Neutrophil (primary cell): ENCODE results near the gene PBX2.

Experiments used
- H3K27ac ChIP-seq: fragments of 200-600 bp; sonication (generic); 2 replicates; pipeline ENCODE4 v1.5.1; 2016; ENCODE audit warnings: mild to moderate bottlenecking, moderate library complexity
- H3K27me3 ChIP-seq: fragments of 200-600 bp; sonication (generic); 2 replicates; pipeline ENCODE4 v1.6.0; 2016; ENCODE audit warnings: mild to moderate bottlenecking
- H3K36me3 ChIP-seq: fragments of 200-600 bp; sonication (generic); 2 replicates; pipeline ENCODE4 v1.5.1; 2017
- H3K4me1 ChIP-seq, 2 experiments: fragments of 200-600 bp in 1 of 2; sonication (generic) in 1 of 2; 1 replicate in 1 of 2; 2 replicates in 1 of 2; pipeline versions ENCODE4 v1.5.1 to v1.6.1; 2013 to 2016; ENCODE audit warnings: low read depth in 1 of 2, low read length in 1 of 2, mild to moderate bottlenecking in 1 of 2, moderate library complexity in 1 of 2; ENCODE audit not compliant: control insufficient read depth in 1 of 2, insufficient read depth in 1 of 2
- H3K4me3 ChIP-seq, 2 experiments: fragments of 200-600 bp in 1 of 2; sonication (generic) in 1 of 2; 1 replicate in 1 of 2; 2 replicates in 1 of 2; pipeline ENCODE4 v1.5.1; 2013 to 2016; ENCODE audit warnings: low read depth in 1 of 2, low read length in 1 of 2, mild to moderate bottlenecking in 1 of 2, moderate library complexity in 1 of 2
- H3K9me3 ChIP-seq: fragments of 200-600 bp; sonication (generic); 2 replicates; pipeline ENCODE4 v1.5.1; 2016
- TF ChIP-seq, protein P1 (sequence below): fragments of 200-600 bp; sonication (generic); IDR thresholded peaks from 2 replicates; pipeline ENCODE4 v1.5.1; 2016; ENCODE audit warnings: antibody characterized with exemption

Gene PBX2

GRCh38 chr6:32163559-32164258, 26.3 kb downstream of the PBX2 start:
- peaks cover 18% of the 10 kb centered on the region for H3K36me3 ChIP-seq
- no peaks in the 10 kb centered on the region for H3K9me3 ChIP-seq
- TF ChIP-seq, protein P1, sequence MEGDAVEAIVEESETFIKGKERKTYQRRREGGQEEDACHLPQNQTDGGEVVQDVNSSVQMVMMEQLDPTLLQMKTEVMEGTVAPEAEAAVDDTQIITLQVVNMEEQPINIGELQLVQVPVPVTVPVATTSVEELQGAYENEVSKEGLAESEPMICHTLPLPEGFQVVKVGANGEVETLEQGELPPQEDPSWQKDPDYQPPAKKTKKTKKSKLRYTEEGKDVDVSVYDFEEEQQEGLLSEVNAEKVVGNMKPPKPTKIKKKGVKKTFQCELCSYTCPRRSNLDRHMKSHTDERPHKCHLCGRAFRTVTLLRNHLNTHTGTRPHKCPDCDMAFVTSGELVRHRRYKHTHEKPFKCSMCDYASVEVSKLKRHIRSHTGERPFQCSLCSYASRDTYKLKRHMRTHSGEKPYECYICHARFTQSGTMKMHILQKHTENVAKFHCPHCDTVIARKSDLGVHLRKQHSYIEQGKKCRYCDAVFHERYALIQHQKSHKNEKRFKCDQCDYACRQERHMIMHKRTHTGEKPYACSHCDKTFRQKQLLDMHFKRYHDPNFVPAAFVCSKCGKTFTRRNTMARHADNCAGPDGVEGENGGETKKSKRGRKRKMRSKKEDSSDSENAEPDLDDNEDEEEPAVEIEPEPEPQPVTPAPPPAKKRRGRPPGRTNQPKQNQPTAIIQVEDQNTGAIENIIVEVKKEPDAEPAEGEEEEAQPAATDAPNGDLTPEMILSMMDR = no peak
- H3K4me1 ChIP-seq = no peaks in the 10 kb centered on the region
- no peak overlapping the region for H3K4me3 ChIP-seq
- no peak overlapping the region for H3K27ac ChIP-seq
- H3K27me3 ChIP-seq = no peaks in the 10 kb centered on the region

DNA sequence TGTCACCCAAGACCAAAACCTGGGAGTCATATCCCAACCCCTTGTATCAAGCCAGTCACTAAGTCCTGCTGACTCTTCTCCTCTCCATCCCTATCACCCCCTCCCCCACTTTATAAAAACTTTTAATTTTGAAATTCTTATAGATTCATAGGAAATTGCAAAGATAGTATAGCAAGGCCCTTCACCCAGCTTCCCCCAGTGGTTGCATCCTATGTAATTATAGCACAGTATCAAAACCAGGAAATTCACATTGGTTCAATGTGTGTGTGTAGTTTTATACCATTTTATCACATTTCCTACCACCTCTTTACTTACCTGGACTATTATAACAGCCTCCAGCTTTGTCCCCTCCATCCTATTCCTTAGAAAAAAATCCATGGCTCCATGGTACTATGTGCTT, 31.9 kb downstream of the PBX2 start:
- Histone ChIP-seq H3K27me3 (peaks cover 23% of the 10 kb centered on the region), H3K36me3 (no peaks in the 10 kb centered on the region), H3K27ac (no peak overlapping the region), H3K4me3 (no peak overlapping the region), H3K9me3 (no peaks in the 10 kb centered on the region), H3K4me1 (peaks cover 15 to 17% of the 10 kb centered on the region in 2 experiments)
- TF ChIP-seq, protein P1 = no peak

- peaks cover 15 to 17% of the 10 kb centered on the region in 2 experiments for H3K4me1 ChIP-seq
- H3K4me3 ChIP-seq = no peak overlapping the region
- no peaks in the 10 kb centered on the region for H3K9me3 ChIP-seq
- peaks cover 35% of the 10 kb centered on the region for H3K27me3 ChIP-seq
- no peak overlapping the region for H3K27ac ChIP-seq
- TF ChIP-seq, protein P1 = no peak
- no peaks in the 10 kb centered on the region for H3K36me3 ChIP-seq
Observed at GRCh38 chr6:32156891-32157290, 33.1 kb downstream of the PBX2 start.

DNA sequence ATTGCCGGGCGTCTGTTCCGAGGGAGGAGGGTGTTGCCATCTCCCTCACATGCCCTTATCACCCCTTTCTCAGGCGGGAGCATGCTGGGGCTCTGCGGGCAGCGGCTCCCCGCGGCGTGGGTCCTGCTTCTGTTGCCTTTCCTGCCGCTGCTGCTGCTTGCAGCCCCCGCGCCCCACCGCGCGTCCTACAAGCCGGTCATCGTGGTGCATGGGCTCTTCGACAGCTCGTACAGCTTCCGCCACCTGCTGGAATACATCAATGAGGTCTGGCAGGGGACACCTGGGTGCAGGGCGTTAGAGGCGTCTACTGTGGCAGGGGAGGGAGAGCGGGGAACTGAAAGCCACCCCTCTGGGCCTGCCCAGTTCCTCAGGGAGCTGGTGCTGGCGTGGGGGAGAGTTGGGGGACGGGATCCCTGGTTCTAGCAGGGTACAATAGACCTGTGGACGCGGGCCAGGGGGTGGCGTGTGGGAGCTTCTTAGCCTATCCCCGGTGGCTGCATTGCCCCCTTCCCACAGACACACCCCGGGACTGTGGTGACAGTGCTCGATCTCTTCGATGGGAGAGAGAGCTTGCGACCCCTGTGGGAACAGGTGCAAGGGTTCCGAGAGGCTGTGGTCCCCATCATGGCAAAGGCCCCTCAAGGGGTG, 35.4 kb downstream of the PBX2 start:
- peaks cover 15 to 17% of the 10 kb centered on the region in 2 experiments for H3K4me1 ChIP-seq

DNA sequence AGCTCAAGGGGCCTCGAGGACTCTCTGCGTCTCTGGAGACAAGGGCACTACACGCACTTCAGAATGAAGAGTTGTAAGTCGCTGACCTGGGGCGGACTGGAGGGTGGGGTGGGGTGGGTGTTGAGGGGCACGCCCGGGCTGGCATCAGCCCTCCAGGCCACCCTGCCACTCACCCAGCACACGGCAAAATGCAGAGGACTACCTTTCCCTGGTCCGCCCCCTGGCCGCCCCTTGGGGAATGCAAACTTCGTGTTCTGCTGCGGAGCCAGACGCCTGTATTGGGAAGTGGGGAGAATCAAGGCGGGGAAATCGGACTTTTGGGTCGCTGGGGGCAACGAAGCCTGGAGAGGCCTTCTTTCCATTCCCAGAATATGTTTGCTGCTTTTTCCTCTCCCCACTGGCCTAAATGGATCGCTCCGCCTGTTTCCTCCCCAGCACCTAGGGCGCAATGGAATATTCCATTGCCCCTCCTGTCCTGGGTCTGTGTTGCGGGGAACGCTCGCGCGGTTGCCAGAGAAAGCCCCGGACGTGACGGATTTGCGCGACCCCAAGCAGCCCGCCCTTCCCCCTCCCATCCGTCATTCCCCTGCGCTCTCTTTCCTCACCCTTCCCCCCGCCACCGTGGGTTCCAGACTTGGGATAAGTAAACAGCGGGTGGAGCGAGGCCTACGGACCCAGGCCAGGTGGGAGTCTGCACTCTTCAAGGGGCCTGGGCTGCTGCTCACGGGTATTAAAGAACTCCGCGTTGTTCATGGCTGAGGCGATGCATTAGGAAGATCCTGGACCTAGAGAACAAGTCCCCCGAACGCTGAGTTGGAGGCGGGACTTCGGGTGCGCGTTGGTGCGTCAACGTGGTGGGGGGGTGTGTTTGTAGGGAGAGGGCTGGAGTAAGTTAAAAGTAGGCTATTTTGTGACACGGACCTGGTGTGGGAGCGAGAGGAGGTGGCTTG, 36.2 kb downstream of the PBX2 start, which contains the start of gene PPT2:
PPT2 (plus strand) TSS at position 578 of the 950 bp plus-strand sequence. CDS start 454 bp downstream, outside the sequence.
- TF ChIP-seq, protein P1 = no peak
- Histone ChIP-seq H3K4me3 (peak within 1 kb of the TSS; percentile 55 to 58), H3K4me1 (peaks cover 19 to 22% of the 10 kb centered on the region in 2 experiments), H3K27me3 (peaks cover 65% of the 10 kb centered on the region), H3K9me3 (no peaks in the 10 kb centered on the region), H3K27ac (no peak within 1 kb of the TSS), H3K36me3 (no peaks in the 10 kb centered on the region)

More for the DNA sequence above, 35.4 kb downstream of the PBX2 start:
- TF ChIP-seq, protein P1 = peak; percentile 55
- peak overlapping the region; percentile 55 to 58 for H3K4me3 ChIP-seq
- H3K9me3 ChIP-seq = no peaks in the 10 kb centered on the region
- H3K27ac ChIP-seq = no peak overlapping the region
- H3K27me3 ChIP-seq = peaks cover 57% of the 10 kb centered on the region
- H3K36me3 ChIP-seq = no peaks in the 10 kb centered on the region
